Ramos (cell line): ENCODE data around the gene SSRP1.
"Not testable (repeated sequence)": the region's sequence is repeated elsewhere in the genome, so short reads cannot be mapped to it uniquely, and the experiment has no call there.

Experiments
- in situ Hi-C: fragments of 300-500 bp; cut with MboI; formaldehyde crosslinking; loops from one replicate; pipeline ENCODE4 v1.14.3; 2022; ENCODE audit warnings: low sequenced_read_pairs; ENCODE audit not compliant: unreplicated experiment

Gene SSRP1

DNA sequence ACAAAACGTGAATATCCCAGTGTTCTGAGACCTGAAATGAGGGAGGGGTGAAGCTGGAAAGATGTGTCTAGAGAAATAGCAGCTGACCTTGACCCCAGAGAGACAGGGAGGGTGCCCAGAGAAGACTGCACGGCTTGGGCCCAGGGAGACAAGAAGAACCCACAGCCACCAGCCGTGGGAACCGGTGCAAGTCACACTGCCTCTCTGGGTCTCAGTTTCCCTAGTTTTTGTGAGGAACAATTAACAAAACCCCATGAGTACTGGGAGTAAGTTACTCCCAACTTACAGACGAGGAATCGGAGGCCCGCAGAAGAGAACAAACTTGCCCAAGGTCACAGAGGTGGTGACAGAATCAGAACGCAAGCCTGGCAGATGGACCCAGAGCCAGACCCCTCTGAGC lies 30.2 kb downstream of the SSRP1 start:
- in situ Hi-C loops = no loop called here

DNA sequence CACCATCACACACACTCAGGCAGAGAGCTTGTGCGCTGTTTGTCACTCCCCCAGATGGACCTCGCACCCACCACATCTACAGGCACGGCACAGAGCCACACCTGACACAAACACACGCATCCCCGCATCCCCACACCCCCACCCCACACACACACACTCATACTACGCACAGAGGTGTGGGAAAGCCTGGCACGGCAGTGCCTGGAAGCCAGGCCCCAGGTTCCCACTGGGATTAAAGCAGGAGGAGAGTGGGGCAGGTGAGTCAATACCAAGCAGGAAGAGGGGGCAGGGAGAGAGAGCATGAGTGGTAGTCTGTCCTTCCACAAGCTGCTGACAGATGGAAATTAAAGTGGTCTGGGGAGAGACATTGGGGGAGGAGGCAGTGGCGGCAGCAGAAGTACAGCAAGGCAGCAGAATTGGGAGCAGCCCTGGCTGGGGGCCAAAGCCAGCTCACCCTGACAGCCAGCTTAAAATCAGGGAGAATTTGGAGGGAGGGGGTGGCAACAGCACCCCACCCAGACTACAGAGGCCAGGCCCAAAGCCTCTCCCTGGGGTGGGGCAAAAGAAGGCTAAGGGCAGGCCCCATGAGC lies 31.6 kb downstream of the SSRP1 start:
- in situ Hi-C loops = no loop called here

DNA sequence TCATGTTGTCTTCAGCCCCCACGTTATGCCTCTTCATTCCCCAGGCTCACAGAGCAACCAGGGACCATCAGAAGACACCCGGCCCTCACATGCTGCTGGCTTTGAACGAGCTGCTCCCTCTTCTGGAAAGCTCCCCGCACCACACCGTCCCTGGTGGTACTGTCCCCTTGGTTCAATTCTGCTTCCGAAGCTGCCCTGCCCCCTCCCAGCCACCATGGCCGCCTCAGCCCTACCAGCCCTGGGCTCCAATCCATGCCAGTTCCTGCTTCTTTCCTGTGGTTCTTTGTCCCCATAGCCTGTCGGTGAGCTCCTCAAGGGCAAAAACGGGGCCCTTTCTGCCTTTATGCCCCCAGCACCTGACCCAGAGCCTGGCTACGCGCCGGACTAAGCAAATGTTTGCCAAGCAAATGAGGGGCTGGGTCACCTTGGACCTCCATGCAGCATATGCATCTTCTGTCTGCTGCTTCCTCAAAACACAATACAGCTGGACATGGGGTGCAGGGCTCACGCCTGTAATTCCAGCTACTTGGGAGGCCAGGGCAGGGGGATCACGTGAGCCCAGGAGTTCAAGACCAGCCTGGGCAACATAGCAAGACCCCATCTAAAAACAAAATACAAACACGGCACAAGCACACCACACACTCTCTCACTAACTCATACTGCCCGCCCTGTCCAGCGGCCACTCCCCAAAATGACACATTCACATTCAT lies 32.3 kb downstream of the SSRP1 start:
- in situ Hi-C loops = no loop called here

DNA sequence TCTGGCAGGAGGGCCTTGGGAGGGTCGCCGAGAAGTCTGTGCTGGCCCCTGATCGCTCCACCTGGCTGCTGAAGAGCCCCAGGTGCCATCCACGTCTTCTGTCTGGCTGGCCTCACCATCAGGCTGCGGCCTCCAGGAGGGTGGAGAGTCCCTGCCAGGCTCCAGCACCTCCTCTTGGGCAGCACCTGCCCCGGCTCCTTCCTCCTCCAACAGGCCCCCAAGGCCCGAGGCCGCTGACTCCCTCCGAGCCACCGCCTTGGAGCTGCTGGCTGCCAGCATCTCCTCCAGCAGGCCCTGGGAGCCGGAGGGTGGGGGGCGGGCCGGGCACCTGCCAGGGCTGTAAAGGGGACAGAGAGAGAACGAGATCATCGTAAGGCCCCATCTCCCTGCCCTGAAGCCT lies 33.2 kb downstream of the SSRP1 start:
- in situ Hi-C loops = no loop called here

DNA sequence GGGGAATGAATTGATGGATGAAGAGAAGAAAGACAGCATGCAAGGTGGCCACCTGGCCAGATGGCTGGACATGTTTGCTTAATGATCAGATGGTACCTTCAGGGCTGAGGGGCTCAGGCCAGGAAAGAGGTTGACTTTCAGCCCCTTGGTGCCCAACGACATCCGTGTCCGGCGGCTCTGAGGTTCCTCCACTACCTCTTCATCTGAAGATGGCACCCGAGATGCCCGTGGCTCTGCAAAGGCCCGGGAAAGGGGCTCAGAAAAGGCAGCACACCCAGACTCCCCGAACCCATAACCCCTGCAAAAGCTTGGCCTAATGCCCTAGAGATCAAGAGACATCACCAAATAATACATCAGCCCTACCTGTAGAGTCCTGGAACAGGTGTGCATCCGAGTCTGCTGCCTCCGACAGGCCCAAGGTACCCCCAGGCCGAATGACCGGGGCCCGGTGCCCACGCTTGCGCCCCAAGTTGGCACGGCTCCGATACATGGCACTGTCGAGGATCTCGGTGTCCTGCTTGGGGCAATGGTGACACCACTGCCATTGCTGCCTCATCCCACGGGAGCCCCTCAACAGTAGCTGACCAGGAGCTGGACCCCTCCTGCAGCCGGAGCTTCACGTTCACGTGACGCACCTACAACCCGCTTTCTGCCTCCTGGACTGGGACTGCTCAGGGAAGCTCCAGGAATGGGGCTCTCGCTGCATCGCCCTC lies 33.8 kb downstream of the SSRP1 start:
- in situ Hi-C loops = no loop called here

DNA sequence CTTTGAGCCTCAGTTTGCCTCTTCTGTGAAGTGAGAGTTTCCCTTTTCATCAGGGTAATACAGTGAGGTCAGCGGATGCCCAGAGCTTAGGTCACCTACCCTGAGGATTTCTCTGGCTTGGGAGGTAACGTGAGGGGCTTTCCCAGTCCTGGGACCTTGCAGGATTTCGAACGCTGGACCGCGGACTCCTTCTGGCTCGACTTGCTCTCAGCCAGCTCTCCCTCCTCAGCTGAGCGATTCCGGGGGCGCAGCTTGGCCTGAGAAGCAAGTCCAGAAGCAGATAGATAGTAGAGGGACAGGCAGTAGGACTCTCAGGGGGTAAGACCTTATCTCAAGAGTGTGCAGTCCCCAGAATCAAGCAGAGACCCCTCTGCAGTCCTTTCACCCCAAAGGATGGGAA lies 34.9 kb downstream of the SSRP1 start:
- in situ Hi-C loops = no loop called here

DNA sequence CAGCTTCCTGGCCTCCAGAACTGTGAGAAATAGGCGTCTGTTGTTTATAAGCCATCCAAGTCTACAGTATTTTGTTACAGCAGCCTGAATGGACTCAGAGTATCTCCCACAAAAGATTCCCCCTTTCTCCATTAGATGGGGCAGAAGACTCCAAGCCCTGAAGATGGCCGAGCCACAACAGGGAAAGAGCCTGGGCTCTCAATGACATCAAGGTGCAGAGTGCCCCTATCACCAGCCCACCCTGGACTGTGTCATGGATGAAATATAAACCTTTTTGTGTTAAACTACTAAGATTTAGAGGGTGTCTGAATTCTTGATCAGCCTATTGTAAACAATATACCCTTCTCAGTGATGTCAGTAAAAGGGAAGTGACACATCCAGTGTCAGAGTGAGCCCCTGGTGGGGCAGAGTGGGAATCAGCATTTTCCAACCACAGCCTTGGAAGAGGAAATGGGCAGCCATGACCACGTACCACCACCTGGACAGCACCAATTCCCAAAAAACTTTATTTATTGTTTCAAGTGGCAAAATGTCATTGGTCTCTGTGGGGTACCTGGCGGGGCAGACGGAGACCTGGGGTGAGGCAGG lies 36.4 kb downstream of the SSRP1 start:
- in situ Hi-C loops = no loop called here

DNA sequence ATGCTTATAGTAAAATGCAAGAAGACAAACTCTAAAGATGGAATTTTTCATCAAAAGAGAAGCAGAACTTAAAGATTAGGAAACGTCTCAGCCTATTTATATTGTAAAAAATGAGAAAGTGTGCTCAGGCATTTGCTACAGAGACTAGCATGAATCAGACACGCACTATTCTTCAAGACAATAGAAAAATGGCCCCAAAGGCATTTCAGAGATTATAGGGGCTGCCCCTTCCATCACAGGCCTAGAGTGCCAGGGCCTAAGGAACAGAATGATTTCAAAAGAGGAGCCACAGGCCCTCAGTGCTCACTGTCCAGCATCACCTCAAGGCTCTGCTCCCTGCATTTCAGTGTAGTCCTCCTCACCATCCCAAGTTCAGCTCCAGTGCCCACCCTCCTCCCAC lies 38.5 kb downstream of the SSRP1 start:
- in situ Hi-C loops = no loop called here

DNA sequence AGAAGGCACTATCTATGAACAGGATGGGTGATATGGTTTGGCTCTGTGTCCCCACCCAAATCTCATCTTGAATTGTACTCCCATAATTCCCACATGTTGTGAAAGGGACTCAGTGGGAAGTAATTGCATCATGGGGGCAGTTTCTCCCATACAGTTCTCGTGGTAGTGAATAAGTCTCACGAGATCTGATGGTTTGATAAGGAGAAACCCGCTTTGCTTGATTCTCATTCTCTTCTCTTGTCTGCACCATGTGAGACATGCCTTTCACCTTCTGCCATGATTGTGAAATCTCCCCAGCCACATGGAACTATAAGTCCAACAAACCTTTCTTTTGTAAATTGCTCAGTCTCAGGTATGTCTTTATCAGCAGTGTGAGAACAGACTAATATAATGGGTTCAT lies 39.5 kb downstream of the SSRP1 start:
- in situ Hi-C loops = not testable (repeated sequence)

GRCh38 chr11:57294225-57295131 lies 41.2 kb downstream of the SSRP1 start:
- in situ Hi-C loops = no loop called here

- in situ Hi-C loops = no loop called here
Observed at GRCh38 chr11:57290288-57290687, 45.4 kb downstream of the SSRP1 start.

DNA sequence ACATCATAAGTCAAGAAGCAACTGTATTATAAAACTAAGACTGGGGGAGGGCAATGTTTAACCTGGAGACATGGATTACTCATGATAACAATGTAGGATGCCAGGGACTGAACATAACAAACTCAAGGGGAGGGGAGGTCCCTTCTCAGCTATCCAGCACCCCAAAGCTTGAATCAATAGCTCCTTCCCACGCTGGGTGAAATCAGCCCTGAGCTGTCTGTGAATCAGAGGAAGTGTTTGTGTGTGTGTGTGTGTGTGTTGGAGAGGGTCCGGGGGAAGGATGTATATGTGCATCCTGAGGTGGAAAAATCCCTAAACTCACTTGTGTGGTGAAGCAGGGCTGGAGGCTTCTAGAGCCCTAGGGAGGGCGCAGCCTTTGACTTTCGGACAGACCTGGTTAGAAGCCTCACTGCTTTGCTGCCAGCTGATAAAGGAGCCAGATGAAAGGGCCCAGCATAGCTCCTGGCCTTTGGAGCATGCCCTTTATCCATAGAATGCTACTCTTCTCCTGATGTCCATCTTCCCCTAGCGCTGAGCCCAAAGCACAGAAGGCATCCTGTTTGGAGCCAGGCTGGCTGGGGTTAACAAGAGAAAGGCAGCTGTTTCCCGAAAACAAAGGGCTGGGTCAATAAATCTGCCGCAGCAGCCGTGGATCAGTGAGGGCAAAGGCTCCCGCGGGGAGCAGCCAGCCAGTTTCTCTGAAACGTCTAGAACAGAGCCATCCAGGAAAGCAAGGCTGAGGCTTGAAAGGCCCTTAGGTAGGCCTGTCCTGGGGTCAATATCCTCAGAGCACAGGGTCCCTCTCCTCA lies 46.7 kb downstream of the SSRP1 start:
- in situ Hi-C loops = no loop called here

GRCh38 chr11:57287884-57288283 lies 47.8 kb downstream of the SSRP1 start:
- in situ Hi-C loops = no loop called here

DNA sequence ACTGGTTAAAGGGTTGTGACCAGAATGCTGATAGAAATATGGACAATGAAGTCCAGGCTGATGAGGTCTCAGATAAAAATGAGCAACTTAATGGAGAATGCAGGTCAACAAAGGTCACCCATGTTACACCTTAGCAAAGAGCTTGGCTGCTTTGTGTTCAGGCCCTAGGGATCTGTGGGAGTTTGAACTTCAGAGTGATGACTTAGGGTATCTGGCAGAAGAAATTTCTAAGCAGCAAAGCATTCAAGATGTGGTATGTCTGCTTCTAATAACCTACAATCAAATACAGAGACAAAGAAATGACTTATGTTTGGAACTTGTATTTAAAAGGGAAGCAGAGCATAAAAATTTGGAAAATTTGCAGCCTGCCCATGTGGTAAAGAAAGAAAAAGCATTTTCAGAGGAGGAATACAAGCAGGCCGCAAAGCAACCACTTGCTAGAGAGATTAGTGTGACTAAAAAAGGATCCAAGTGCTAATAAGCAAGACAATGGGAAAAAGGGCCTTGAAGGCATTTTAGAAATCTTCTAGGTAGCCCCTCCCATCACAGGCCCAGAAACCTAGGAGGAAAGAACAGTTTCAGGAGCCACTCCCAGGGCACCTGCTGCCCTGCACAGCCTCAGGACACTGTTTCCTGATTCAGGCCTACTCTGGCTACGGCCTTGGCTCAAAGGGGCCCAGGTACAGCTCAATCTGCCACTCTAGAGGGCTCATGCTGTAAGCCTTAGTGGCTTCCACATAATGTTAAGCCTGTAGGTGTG lies 52.3 kb downstream of the SSRP1 start:
- in situ Hi-C loops = no loop called here

GRCh38 chr11:57281546-57281945 lies 54.1 kb downstream of the SSRP1 start:
- in situ Hi-C loops = not testable (repeated sequence)

GRCh38 chr11:57279116-57279515 lies 56.6 kb downstream of the SSRP1 start:
- in situ Hi-C loops = no loop called here

DNA sequence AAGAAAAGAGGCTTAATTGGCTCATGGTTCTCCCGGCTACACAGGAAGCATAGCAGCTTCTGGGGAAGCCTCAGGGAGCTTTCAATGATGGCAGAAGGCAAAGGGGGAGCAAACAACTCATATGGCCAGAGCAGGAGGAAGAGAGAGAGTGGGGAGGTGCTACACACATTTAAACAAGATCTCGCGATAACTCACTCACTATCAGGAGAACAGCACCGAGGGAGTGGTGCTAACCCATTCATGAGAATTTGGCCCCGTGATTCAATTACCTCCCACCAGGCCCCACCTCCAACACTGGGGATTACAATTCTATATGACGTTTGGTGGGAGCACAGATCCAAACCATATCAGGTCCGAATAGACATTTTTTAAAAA lies 57.0 kb downstream of the SSRP1 start:
- in situ Hi-C loops = no loop called here

DNA sequence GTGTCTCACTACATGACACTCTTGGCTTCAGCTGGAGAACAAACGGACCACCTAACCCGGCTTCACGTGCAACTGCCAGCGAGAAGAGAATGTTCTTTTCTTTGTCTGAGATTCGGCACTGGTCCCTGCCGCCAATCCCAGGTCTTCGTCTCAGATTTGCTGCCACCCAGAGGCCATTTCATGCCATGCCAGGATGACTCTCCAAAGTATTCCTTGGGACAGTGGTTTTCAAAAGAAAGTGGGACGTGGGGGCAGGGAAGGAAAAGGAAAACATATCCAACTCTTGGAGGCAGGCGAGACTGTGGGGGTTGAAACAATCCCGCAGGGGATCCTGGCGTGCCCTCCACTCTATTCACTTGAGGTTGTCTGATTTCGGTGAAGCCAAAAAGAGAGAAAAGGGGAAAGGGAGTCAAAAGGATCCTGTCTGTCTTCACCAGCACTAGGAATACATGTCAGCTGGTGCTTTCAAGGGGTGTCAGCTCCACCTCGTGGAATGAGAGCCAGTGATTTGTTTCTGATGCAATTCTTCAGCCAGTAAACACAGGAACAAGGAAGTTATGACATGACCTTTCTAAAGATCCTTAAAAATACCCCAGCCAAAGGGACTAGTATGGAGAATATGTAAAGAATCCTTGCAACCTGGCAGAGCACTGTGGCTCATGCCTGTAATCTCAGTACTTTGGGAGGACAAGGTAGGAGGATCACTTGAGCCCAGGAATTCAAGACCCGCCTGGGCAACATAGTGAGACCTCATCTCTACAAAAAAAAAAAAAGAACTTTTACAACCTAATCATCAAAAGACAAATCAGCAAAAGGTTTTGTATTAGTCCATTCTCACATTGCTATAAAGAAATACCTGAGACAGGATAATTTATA lies 57.6 kb downstream of the SSRP1 start:
- in situ Hi-C loops = no loop called here
